ENCODE measurements around the gene CCDC146.

Gene CCDC146

GRCh38 chr7:77197141-77197540, 74.7 kb downstream of the CCDC146 start:
- H3K4me2 ChIP-seq (ENCODE audit: insufficient read depth, low read length) = no peak overlapping the region
- no peaks in the 10 kb centered on the region for H3K27me3 ChIP-seq (ENCODE audit: insufficient read depth, low read length, poor library complexity)
- no peak overlapping the region for H3K9ac ChIP-seq (ENCODE audit: low read depth, low read length)
- H3K36me3 ChIP-seq (ENCODE audit: insufficient read depth, low read length) = no peaks in the 10 kb centered on the region
- H3K79me2 ChIP-seq (ENCODE audit: insufficient read depth, low read length) = no peaks in the 10 kb centered on the region
- H3K27ac ChIP-seq (ENCODE audit: low read length) = no peak overlapping the region
- H4K20me1 ChIP-seq (ENCODE audit: insufficient read depth, low read length) = no peaks in the 10 kb centered on the region
- DNase-seq = no peak
- TF ChIP-seq EZH2 (IDR thresholded peaks at IDR 0.05; ENCODE audit: borderline replicate concordance, low read depth, low read length, severe bottlenecking) (no peak), CTCF (IDR thresholded peaks at IDR 0.05; ENCODE audit: borderline replicate concordance, extremely low read depth, low read length, poor library complexity, severe bottlenecking) (no peak)
- no peaks in the 10 kb centered on the region for H3K9me3 ChIP-seq (ENCODE audit: insufficient read depth, low read length, severe bottlenecking)
- peaks cover 64% of the 10 kb centered on the region for H3K4me1 ChIP-seq (ENCODE audit: insufficient read depth, low read length)
- ATAC-seq (ENCODE audit: insufficient read depth, low read depth) = no peak
- no peak overlapping the region for H3K4me3 ChIP-seq (ENCODE audit: low read depth in 1 of 2, low read length in 2 of 2)
- H2AFZ ChIP-seq (ENCODE audit: low read depth, low read length) = no peak overlapping the region

- H2AFZ ChIP-seq (ENCODE audit: low read depth, low read length) = peak within 1 kb of the TSS; percentile 83
- H3K36me3 ChIP-seq (ENCODE audit: insufficient read depth, low read length) = no peaks in the 10 kb centered on the region
- H3K27me3 ChIP-seq (ENCODE audit: insufficient read depth, low read length, poor library complexity) = no peaks in the 10 kb centered on the region
- peak; percentile 98 for ATAC-seq (ENCODE audit: insufficient read depth, low read depth)
- peak within 1 kb of the TSS; percentile 80 for H3K4me2 ChIP-seq (ENCODE audit: insufficient read depth, low read length)
- TF ChIP-seq EZH2 (IDR thresholded peaks at IDR 0.05; ENCODE audit: borderline replicate concordance, low read depth, low read length, severe bottlenecking) (no peak), CTCF (IDR thresholded peaks at IDR 0.05; ENCODE audit: borderline replicate concordance, extremely low read depth, low read length, poor library complexity, severe bottlenecking) (no peak)
- no peaks in the 10 kb centered on the region for H4K20me1 ChIP-seq (ENCODE audit: insufficient read depth, low read length)
- no peaks in the 10 kb centered on the region for H3K79me2 ChIP-seq (ENCODE audit: insufficient read depth, low read length)
- DNase-seq = peak; percentile 75
- peak within 1 kb of the TSS; percentile 29 to 54; a peak in 3 of 4 replicates for H3K4me3 ChIP-seq (ENCODE audit: low read depth in 1 of 2, low read length in 2 of 2)
- no peaks in the 10 kb centered on the region for H3K9me3 ChIP-seq (ENCODE audit: insufficient read depth, low read length, severe bottlenecking)
- H3K4me1 ChIP-seq (ENCODE audit: insufficient read depth, low read length) = peaks cover 46% of the 10 kb centered on the region
- H3K27ac ChIP-seq (ENCODE audit: low read length) = peak within 1 kb of the TSS; percentile 86
- H3K9ac ChIP-seq (ENCODE audit: low read depth, low read length) = peak within 1 kb of the TSS; percentile 55
Observed at GRCh38 chr7:77199013-77199966, 76.9 kb downstream of the CCDC146 start, which contains the start of gene FGL2. Gene FGL2, minus strand, starts transcription at chr7:77199819. Its CDS starts 26 bp downstream, at chr7:77199793.

- Histone ChIP-seq H3K79me2 (ENCODE audit: insufficient read depth, low read length) (no peaks in the 10 kb centered on the region), H3K4me2 (ENCODE audit: insufficient read depth, low read length) (peak overlapping the region; percentile 80), H3K27me3 (ENCODE audit: insufficient read depth, low read length, poor library complexity) (no peaks in the 10 kb centered on the region), H3K36me3 (ENCODE audit: insufficient read depth, low read length) (no peaks in the 10 kb centered on the region), H4K20me1 (ENCODE audit: insufficient read depth, low read length) (no peaks in the 10 kb centered on the region), H2AFZ (ENCODE audit: low read depth, low read length) (peak overlapping the region; percentile 83; the same call in 1 of the 2 replicates), H3K9me3 (ENCODE audit: insufficient read depth, low read length, severe bottlenecking) (no peaks in the 10 kb centered on the region), H3K9ac (ENCODE audit: low read depth, low read length) (peak overlapping the region; percentile 55), H3K4me1 (ENCODE audit: insufficient read depth, low read length) (peaks cover 42% of the 10 kb centered on the region), H3K27ac (ENCODE audit: low read length) (peak overlapping the region; percentile 86), H3K4me3 (ENCODE audit: low read depth in 1 of 2, low read length in 2 of 2) (peak overlapping the region in 1 of 2 experiments; percentile 54; a peak in 1 of 4 replicates)
- TF ChIP-seq EZH2 (IDR thresholded peaks at IDR 0.05; ENCODE audit: borderline replicate concordance, low read depth, low read length, severe bottlenecking) = no peak
- TF ChIP-seq CTCF (IDR thresholded peaks at IDR 0.05; ENCODE audit: borderline replicate concordance, extremely low read depth, low read length, poor library complexity, severe bottlenecking) = no peak
- DNase-seq = no peak
- no peak for ATAC-seq (ENCODE audit: insufficient read depth, low read depth)
Observed at GRCh38 chr7:77200542-77200941, 78.1 kb downstream of the CCDC146 start.
